Activated CD4-positive, alpha-beta T cell treated with anti-CD3 and anti-CD28 coated beads for 1 hour (primary cell): Measurements from ENCODE around the gene TMEM131.
"Not testable (repeated sequence)": the region's sequence is repeated elsewhere in the genome, so short reads cannot be mapped to it uniquely, and the experiment has no call there.

ENCODE experiments used
- DNase-seq: peaks from one replicate; pipeline ENCODE4 v3.0.0-alpha.2; 2020

Gene TMEM131

GRCh38 chr2:97910403-97911205, 85.1 kb downstream of the TMEM131 start:
- no peak for DNase-seq

- no peak for DNase-seq
Measured at GRCh38 chr2:97908208-97908676, 87.5 kb downstream of the TMEM131 start.

- no peak for DNase-seq
Measured at GRCh38 chr2:97907369-97908100, 88.2 kb downstream of the TMEM131 start.

- no peak for DNase-seq
Measured at GRCh38 chr2:97906307-97906706, 89.4 kb downstream of the TMEM131 start.

GRCh38 chr2:97905294-97905693, 90.5 kb downstream of the TMEM131 start:
- no peak for DNase-seq

DNA sequence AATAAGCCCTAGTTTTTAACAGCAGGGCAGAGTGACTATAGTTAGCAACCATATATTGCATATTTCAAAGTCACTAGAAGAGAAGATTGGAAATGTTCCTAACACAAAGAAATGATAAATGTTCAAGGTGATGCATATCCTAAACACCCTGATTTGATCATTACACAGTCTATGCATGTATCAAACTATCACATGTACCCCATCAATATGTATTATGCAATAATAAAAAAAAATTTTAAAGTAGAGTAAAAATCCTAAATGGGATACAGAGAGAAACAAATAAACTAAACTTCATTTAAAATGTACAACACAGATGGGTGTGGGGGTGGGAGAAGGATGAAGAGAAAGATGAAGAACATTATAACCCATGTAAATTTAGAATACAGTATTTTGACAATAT, 93.9 kb downstream of the TMEM131 start:
- no peak for DNase-seq

DNA sequence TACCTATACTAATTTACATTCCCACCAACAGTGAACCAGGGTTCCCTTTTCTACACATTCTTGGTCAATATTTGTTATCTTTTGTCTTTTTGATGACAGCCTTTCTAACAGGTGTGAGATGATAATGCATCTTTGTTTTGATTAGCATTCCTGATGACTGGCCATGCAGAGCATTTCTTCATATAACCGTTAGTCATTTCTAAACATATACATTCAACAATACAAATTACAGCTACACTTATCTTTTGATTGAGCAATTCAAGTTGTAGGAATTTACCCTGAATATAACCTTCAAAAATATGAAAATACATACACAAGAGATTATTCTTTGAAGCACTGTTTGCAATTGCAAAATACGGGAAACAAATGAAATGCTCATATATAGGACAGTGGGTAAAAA, 94.9 kb downstream of the TMEM131 start:
- no peak for DNase-seq

- not testable (repeated sequence) for DNase-seq
Measured at GRCh38 chr2:97893042-97893441, 102.7 kb downstream of the TMEM131 start.

DNA sequence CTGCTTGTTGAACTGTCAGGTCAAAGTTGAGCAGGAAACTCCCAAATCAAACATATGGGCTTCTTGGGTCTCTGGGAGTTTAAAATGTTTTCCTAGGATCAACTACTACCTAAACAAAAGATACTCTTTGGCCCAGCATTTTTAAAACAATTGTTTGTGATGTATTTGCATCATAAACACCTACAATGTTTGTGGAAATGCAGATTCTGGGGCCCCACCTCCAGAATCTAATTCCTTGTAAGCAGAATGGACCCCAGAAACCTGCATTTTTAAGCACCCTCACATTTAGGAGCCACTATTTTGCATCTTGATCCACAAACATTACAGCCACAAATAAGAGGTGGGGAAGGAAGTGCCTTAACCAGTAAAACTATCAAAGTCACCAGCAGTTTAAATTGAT, 104.1 kb downstream of the TMEM131 start:
- no peak for DNase-seq

DNA sequence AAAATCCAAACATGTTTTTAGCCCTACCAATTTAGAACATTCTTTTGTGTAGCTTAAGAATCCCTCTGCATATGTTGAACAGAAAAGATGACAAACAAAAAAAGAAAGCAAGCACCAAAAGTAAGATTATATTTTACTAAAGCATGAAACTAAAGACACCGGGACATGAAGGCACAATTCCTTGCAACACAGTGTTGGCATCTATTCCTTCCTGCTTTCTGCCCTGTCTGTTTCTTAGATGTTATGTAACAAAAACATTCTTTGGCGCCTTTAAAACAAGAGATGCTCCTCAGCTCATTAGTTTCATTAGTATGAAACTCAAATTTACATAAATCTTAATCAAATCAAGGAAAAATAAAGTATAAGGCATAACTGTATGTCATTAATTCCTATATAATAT, 106.6 kb downstream of the TMEM131 start:
- no peak for DNase-seq

GRCh38 chr2:97885841-97886240, 109.9 kb downstream of the TMEM131 start:
- no peak for DNase-seq

- DNase-seq, result no peak
Measured at GRCh38 chr2:97880334-97880733, 115.4 kb downstream of the TMEM131 start.

DNA sequence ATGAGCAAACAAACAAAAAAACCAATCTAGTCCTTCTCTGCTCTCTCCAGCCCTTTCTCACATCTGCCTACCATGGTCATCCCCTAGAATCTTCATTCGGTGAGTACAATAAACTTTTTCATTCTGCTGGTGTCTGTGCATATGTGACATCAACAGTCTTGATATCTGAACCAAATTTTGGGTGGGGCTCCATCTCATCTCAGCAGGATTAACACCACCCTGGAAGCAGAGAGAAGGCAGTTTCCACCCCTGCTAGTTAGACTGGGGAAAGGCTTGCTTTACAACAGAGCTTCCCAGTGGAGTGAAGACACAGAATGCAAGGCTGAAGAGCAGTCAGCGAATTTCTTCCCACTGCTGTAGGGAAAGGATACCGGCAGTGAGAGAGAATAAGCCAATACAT, 116.9 kb downstream of the TMEM131 start:
- no peak for DNase-seq

- DNase-seq, result not testable (repeated sequence)
Measured at GRCh38 chr2:97878317-97878716, 117.4 kb downstream of the TMEM131 start.

- no peak for DNase-seq
Measured at GRCh38 chr2:97871096-97871780, 124.5 kb downstream of the TMEM131 start.

- DNase-seq, result no peak
Measured at GRCh38 chr2:97870396-97870843, 125.3 kb downstream of the TMEM131 start.

- no peak for DNase-seq
Measured at GRCh38 chr2:97869722-97870346, 125.9 kb downstream of the TMEM131 start.

DNA sequence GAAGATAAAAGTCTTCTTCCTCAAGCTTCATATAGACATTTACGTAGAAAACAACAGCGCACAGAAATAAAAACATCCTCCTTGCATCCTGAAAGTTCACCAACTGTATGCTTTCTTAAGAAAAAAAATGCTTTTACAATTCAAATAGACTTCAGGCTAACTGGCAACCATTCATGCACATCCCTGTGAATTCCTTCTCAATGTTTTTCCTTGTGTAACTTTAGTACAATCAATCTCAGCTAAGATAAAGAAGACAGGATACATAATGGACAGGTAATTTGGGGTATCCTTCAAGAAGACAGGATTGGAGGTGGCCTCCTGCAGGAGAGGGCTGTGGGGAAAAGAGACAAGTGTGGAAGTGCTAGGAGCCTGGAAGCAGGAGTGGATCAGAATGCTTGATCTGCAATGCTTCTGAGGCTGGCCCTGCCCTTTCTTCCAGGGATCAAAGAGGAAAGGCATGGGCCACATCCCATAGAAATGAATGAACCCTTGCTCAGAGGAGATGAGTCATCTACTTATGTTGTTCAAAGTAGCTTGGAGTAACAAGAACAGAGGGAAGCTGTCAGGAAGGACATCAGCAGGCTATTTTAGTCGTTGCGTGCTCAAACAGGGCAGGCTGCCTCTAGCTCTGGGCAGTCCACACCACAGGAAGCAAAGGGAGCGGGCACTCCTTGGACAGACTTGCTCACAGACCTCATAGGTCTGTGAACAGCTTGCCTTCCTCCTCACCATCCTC, 126.6 kb downstream of the TMEM131 start:
- no peak for DNase-seq

DNA sequence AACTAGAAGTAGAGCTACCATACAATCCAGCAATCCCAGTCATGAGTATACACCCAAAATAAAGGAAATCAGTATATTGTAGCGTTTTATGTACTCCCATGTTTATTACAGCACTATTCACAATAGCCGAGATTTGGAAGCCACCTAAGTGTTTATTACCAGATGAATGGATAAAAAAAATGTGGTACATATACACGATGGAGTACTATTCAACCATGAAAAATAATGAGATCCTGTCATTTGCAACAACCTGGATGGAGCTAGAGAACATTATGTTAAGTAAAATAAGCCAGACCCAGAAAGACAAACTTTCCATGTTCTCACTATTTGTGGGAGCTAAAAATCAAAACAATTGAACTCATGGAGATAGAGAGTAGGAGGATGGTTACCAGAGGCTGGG, 131.9 kb downstream of the TMEM131 start:
- DNase-seq, result no peak

DNA sequence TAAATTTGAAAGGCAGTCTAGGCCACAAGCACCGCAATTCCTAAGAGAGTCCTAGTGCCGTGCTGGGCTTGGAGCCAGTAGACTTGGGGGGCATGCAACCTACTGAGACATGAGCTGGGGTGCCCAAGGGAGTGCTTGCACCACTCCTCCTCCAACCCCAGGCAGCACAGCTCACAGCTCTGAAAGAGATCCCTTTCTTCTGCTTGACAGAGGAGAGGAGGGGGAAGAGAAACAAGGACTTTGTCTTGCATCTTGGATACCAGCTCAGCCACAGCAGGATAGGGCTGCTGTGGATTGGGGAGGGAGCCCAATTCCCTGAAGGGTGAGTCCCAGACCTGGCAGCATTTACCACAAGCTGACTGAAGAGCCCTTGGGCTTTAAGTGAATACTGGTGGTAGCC, 134.6 kb downstream of the TMEM131 start:
- DNase-seq, result no peak

DNA sequence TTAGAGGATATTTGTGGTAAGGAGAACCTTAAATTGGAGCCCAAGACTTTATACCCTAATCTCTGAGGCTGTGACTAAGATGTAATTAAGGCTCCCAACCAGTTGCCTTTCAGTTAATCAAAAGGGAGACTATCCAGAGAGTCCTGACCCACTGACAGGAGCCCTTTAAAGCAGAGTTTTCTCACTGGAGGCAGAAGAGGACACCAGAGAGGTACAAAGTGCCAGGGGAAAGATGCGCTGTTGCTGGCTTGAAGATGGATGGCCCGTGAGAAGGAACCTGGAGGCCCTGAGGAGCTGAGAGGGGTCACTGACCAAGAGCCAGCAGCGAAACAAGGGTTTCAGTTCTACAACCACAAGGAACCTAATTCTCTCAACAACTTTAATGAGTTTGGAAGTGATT, 137.3 kb downstream of the TMEM131 start:
- DNase-seq, result no peak

- no peak for DNase-seq
Measured at GRCh38 chr2:97857553-97857952, 138.2 kb downstream of the TMEM131 start.
